HCEC 1CT (cell line): ENCODE results near the gene PDCD2L.
A peak's percentile ranks its signal among the peaks of the same experiment; 100 is the strongest.
"Not testable (repeated sequence)": the region's sequence is repeated elsewhere in the genome, so short reads cannot be mapped to it uniquely, and the experiment has no call there.

ENCODE experiments used
- DNase-seq: peaks from one replicate; pipeline ENCODE4 v3.0.0-alpha.2; 2017

The PDCD2L gene

DNA sequence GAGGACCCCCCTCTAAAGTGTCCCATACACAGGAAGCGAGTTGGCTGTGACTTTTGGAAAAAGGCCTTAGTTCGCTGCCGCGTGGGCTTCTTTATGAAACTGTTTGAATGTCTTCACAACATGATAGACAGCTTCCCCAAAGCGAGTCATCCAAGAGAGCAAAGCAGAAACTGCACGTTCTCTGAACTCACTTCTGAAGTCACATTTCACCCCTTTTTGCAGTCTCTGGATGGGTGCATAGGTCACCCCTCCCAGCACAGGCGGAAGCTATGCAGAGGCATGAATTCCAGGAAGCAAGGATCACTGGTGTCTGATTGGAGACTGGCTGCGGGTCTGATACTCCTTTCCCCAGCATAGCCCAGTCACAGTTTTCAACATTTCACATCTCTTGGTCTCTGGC is 28.6 kb upstream of the PDCD2L start:
- DNase-seq: peak; percentile 7

DNA sequence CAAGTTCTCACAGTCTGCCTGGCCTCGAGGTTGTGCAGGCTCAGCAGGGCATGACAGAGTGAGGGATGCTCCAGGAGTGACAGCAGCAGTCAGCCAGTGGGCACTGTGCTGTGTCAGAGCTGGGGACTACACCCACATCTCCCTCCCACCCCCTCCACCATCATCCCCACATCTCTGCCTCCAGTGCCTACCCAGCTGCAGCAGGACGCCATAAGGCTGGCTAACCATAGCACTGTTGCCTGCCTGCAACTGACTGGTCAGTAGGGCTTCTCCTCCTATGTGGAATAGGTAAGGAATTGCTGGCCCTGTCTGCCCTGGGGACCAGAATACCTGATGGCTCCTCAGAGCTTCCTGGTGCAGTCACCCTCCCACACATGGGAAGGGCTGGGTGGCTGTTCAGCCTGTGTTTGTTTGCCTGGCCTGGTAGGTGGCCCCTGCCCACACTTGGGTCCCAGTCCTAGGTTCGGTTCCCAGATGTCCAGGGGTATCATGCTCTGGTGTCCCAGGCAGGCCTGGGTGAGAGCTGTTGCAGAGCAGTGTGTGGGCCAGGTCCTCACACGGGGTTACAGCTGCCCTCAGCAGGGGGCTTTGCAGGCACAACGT is 23.5 kb upstream of the PDCD2L start:
- DNase-seq: no peak

DNA sequence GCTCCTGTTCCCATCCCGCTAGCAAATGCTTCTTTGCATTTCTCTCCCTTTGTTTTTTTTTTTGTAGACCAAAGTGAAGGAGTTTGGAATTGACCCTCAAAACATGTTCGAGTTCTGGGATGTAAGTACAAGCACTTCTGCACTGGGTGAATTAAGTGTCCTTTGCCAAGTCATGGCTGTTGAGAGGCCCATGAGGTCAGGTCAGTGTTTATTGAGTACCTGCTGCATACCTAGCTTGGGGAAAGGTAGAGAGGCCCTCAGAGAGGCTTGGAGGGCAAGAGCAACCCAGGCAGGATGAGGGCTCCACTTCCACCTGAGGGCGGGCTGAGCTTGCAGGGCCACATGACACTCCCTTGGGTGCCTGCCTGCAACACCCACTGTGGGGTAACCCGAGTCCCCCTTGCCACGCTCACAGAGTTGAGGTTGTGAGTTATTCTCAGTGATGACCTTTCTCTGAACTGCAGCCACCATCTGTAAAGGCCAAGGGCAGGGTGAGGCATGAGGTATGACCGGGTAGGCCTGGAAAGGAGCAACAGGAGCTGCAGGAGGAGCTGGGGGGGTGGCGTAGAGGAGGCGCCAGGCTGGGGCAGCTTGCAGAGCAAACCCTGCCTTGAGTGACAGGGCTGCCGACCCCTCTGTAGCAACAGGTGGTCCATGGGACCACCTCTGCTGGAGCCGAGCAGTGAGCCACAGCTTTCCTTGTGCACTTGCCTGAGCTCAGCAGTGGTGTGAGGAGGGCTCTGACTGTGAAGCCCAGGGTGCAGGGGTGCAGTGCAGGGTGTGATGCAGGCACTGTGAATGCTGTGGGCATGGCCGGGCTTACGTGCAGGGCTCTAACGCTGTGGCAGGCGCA is 22.6 kb upstream of the PDCD2L start:
- no peak for DNase-seq

DNA sequence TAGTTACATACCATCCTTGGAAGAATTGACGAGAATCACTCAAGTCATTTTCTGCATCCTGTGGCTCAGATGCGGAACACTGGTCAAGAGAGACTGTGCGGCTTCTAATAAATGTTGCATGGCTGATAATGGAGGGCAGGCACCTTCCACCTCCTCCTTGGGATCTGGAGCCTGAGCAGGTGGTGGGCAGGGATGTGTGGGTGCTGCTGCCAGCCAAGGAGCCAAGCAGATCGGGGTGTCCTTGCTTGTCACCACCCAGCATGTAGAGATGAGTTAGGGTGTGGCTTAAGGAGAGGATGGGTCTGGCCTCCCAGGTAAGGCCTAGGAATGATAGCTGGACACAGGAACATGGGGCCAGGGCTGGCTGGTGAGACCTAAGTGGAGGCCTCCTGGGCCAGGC is 21.7 kb upstream of the PDCD2L start:
- no peak for DNase-seq

DNA sequence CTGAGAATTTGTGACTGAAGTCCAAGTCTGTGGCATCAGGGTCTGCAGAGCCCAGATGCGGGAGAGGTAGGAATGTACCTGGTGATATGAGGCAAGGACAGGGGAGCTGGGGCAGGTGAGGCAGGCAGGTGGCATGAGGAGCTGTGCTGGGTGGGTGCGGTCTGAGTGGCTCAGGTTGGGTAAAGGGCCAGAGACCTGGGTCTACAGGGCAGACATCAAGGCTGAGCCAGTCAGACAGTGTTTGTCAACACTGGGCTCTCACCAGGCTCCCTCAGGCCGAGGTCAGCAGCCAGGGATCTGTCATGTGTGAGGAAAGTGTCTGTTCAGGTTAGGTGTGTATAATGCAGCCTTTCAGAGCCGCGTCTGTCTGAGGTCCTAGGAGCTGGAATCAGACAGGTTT is 20.6 kb upstream of the PDCD2L start:
- DNase-seq: no peak

DNA sequence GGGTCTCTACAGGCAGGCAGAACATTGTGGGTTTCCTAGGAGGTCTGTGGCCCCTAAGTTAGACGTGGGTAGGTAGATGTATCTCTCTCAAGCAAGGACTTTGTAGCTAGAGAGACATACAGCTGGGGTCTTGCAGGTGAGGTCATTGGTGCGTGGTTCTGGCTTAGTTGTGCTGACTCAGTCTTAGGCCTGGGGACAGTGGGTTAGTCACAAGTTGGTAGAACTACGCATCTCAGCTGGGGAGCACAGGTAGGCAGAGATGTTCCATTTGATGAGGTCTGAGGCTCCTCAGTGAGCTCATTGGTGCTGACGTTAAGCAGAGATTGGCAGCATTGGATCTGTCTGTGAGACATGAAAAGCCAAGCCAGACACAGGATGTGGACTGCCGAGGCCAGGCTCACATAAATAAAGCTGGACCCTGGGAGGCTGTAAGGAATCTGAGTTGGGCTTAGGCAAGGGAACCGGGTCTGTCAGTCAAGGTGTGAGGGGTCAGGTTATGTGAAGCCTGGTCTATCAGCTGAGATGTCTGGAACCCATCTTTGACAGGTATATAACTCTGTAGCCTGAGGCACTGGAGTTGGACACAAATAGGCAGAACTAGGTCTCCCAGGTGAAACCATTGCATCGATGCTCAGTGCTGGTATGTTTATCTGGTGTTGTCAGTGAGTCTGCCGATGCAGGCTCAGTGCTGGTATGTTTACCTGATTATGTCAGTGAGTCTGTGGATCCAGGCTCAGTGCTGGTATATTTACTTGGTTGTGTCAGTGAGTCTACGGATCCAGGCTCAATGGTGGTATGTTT is 17.4 kb upstream of the PDCD2L start:
- DNase-seq: no peak

DNA sequence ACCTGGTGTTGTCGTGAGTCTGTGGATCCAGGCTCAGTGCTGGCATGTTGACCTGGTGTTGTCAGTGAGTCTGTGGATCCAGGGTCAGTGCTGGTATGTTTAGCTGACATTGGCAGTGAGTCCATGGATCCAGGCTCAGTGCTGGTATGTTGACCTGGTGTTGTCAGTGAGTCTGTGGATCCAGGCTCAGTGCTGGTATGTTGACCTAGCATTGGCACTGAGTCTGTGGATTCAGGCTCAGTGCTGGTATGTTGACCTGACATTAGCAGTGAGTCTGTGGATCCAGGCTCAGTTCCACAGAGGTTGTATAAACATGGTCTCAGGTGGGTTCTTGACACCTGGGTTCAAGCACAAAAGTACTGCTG is 16.8 kb upstream of the PDCD2L start:
- no peak for DNase-seq

DNA sequence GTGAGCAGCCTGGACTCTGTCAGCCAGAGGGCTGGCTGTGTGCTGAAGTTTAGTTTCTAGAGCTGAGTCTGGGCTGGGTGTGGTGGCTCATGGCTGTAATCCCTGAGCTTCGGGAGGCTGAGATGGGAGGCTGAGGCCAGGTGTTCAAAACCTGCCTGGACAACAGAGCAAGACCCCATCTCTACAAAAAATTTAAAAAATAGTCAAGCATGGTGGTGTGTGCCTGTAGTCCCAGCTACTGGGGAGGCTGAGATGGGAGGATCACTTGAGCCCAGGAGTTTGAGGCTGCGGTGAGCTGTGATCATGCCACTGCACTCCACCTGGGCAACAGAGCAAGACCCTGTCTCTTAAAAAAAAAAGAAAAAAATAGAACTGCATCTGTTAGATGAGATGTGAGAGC is 15.5 kb upstream of the PDCD2L start:
- DNase-seq: not testable (repeated sequence)

DNA sequence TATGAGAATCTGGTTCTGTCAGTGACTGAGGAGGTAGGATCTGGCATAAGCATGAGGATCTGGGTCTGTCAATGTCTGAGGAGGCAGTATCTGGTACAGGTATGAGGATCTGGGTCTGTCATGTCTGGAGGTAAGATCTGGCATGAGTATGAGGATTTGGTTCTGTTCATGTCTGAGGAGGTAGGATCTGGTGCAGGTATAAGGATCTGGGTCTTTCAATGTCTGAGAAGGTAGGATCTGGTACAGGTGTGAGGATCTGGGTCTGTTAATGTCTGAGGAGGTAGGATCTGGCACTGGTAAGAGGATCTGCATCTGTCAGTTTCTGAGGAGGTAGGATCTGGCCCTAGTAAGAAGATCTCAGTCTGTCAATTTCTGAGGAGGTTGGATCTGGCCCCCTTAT is 12.4 kb upstream of the PDCD2L start:
- no peak for DNase-seq

DNA sequence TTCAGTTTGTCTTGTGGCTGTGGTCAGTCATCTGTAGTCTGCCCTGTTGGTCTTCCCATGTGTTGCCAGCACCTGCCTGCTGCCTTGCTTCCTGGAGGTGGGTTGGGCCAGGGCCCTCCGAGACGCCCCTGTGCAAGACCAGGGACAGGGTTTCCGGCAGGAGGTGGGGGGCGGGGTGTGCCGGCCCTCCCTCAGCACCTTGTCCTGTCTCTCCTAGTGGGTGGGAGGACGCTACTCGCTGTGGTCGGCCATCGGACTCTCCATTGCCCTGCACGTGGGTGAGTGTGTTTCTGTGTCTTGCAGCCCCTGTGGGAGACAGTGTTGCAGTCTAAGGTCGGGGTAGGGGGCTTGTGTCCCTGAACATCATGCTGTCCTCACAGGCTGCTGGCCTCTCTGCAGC is 11.2 kb upstream of the PDCD2L start:
- DNase-seq: no peak

DNA sequence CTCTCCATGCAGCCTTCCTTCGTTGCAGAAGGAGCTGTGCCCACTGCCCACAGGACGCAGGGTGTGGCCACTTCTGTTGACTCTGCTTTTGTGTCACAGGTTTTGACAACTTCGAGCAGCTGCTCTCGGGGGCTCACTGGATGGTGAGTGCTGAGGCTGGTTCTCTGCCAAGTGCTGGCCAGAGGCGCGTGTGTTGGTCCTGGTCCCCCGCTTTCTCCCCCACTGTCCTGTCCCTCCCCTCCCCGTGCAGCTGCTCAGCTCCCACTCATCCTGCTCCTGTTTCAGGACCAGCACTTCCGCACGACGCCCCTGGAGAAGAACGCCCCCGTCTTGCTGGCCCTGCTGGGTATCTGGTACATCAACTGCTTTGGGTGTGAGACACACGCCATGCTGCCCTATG is 10.6 kb upstream of the PDCD2L start:
- no peak for DNase-seq

DNA sequence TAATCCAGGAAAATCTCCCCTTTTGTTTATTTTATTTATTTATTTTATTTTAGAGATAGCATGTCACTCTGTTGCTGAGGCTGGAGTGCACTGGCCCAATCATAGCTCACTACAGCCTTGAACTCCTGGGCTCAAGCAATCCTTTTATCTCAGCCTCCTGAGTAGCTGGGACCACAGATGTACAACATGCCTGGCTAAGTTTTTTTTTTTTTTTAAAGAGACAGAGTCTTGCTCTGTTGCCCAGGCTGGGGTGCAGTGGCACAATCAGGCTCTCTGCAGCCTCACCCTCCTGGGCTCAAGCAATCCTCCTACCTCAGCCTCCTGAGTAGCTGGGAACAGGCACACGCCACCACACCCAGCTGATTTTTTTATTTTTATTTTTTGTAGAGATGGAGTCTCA is 6.3 kb upstream of the PDCD2L start:
- DNase-seq: no peak

DNA sequence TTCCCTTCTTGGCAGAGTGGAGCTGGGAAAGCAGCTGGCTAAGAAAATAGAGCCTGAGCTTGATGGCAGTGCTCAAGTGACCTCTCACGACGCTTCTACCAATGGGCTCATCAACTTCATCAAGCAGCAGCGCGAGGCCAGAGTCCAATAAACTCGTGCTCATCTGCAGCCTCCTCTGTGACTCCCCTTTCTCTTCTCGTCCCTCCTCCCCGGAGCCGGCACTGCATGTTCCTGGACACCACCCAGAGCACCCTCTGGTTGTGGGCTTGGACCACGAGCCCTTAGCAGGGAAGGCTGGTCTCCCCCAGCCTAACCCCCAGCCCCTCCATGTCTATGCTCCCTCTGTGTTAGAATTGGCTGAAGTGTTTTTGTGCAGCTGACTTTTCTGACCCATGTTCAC is 4.3 kb upstream of the PDCD2L start:
- DNase-seq: no peak

DNA sequence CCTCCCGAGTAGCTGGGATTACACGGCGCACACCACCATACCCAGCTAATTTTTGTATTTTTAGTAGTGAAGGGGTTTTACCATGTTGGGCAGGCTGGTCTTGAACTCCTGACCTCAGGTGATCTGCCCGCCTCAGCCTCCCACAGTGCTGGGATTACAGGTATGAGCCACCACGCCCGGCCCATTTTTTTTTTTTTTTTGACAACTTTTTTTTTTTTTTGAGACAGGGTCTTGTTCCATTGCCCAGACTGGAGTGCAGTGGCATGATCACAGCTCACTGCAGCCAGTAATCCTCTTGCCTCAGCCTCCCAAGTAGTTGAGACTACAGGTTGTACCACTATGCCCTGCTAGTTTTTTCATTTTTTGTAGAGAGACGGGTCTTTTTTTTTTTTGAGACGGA is 3.4 kb upstream of the PDCD2L start:
- DNase-seq: not testable (repeated sequence)

DNA sequence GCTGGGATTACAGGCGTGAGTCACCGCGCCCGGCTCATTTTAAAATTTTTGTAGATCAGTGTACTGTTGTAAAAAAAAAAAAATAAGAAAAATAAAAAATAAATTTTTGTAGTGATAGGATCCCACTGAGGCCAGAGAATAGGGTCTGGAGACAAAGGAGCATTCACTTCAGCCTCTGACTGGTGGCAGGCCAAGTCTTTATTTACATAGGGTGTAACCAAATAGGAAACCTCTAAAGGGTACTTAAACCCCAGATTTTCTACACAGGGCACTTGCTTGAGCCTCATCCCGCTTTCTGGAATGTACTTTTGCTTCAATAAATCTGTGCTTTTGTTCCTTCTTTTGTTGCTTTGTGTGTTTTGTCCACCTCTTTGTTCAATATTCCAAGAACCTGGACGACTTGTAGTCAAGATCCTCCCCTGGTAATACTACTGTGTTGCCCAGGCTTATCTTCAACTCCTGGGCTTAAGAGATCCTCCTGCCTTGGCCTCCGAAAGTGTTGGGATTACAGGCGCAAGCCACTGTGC is 2.1 kb upstream of the PDCD2L start:
- no peak for DNase-seq

DNA sequence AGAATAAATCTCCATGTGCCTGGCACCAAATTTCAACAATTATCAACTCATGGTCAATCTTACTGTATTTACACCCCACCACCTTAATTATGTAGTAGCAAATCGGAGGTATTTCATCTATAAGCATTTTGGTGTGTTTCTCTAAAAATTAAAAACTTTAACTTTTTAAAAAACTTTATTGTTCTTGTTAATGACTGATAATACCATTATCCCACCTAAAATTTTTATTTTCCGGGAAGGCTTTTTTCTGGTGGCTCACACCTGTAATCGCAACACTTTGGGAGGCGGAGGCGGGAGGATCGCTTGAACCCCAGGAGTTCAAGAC is 453 bp upstream of the PDCD2L start:
- no peak for DNase-seq

DNA sequence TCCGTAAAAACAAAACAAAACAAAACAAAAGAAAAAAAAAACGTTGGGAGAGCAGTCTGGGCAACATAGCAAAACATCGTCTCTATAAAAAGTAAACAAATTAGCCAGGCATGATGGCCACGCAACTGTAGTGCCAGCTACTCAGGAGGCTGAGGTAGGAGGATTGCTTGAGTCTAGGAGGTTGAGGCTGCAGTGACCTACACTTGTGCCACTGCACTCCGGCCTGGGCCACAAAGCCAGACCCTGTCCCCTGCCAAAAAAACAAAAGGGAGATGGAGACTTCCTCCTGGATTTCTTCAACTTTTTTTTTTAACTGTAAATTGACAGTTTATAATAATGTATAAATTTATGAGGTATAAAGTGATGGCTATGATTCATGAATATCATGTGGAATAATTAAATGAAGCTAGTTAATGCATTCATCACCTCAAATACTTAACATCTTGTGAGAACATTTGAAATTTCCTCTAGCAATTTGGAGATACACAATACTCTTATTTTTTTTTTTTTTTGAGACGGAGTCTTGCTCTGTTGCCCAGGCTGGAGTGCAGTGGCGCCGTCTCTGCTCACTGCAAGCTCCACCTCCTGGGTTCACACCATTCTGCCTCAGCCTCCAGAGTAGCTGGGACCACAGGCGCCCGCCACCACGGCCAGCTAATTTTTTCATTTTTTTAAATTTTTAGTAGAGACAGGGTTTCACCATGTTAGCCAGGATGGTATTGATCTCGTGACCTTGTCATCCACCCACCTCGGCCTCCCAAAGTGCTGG is 1.9 kb downstream of the PDCD2L start:
- DNase-seq: no peak

DNA sequence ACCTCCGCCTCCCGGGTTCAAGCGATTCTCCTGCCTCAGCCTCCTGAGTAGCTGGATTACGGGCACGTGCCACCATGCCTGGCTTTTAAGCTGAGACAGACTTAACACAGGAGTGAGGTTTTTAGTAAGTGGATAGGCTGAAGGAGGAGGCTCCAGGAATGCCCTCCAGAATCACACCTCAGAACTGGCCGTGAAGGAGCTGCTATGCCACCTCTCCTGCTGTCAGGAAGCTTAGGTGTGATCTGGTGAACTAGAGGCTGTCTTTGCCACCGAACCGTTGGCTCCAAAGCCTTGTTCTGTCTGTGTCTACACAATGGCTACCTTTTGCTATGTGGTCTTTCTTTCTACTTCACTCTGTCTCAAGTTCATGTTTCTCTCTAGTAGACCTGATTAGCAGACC is 4.2 kb downstream of the PDCD2L start:
- DNase-seq: no peak

DNA sequence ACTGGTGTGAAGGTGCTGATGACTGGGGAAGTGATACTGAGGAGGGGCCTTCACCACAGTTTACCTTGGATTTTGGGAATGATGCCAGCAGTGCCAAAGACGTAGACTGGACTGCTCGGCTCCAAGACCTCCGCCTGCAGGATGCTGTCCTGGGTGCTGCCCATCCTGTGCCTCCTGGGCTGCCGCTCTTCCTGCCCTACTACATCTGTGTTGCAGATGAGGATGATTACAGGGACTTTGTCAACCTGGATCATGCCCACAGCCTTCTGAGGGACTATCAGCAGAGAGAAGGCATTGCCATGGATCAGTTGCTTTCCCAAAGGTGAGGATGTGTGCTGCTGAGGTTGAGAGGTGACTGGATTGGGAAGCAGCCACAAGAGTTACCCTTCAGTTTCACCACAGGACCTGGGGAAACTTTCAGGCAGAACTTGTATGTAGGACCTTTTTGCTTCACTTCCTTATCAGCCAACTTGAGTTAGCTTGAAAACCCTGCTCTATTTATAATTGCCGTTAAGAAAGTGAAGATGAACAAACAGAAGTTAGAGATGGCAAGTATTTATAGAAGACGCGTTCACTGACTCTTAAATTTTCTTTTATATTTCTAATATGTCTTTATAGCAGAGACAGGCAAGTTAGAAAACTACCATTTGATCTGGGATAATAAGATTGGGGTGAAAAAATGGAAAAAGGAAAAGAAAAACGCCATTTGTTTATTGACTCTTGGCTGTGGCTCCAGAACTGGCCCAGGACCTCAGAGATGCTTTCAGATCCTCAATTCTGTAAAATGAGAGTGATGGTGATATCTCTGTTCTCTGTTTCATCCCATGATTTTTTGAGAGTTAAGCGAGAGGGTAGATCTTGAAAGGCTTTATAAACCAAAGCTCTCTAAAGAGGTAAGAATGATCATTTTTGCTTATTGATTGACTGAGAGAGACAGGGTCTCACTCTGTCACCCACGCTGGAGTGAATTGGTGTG is 5.3 kb downstream of the PDCD2L start:
- no peak for DNase-seq

DNA sequence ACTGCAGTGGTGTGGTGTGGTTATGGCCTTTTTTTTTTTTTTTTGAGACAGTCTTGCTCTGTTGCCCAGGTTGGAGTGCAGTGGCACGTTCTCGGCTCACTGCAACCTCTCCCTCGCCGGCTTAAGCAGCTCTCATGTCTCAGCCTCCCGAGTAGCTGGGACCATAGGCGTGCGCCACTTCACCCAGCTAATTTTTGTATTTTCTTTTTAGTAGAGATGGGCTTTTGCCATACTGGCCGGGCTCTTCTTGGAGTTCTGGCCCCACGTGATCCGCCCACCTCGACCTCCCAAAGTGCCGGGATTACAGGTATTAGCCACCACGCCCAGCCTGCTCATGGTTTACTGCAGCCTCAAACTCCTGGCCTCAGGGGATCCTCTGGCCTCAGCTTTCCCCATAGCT is 7.0 kb downstream of the PDCD2L start:
- DNase-seq: no peak

DNA sequence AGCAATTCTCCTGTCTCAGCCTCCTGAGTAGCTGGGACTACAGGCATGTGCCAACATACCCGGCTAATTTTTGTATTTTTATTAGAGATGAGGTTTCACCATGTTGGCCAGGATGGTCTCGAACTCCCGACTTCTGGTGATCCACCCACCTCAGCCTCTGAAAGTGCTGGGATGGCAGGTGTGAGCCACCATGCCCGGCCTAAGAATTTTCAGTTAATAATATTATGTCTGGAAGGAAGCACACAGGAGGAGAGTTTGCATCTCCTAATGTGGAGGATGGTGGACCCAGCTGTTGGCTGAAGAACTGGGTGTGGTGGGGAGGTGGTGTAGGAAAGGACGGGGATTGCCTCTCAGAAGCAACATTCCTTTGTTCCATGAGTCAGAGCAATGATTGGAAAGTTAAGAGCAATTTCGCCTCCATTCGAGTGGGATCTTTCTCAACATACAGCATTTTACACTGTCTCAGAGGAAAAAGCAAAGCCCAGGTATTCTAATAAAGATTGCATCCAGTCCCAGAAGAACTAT is 11.9 kb downstream of the PDCD2L start:
- peak; percentile 24 for DNase-seq

DNA sequence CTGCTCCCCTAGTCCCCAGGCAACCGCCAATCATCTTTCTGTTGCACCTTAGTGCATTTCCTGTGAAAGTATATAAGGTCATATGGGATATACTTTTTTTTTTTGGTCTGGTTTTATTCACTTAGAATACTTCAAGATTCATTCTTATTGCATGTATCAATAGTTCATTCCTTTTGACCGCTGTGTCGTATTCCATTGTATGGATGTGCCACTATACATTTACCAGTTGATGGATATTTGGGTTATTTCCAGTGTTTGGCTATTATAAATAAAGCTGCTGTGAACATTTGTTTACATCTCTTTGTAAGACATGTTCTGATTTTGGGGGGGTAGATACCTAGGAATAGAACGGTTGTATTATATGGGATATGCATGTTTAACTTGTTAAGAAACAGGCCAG is 14.1 kb downstream of the PDCD2L start:
- no peak for DNase-seq
